Measurements from ENCODE around the gene NXPE1. TPM values are rescaled to one million over a fixed set of nuclear protein-coding genes. Genes with fewer than 3 reads are reported as not detected.
"Not testable (repeated sequence)": the region's sequence is repeated elsewhere in the genome, so short reads cannot be mapped to it uniquely, and the experiment has no call there.

NXPE1 gene
- not detected for total RNA-seq

DNA sequence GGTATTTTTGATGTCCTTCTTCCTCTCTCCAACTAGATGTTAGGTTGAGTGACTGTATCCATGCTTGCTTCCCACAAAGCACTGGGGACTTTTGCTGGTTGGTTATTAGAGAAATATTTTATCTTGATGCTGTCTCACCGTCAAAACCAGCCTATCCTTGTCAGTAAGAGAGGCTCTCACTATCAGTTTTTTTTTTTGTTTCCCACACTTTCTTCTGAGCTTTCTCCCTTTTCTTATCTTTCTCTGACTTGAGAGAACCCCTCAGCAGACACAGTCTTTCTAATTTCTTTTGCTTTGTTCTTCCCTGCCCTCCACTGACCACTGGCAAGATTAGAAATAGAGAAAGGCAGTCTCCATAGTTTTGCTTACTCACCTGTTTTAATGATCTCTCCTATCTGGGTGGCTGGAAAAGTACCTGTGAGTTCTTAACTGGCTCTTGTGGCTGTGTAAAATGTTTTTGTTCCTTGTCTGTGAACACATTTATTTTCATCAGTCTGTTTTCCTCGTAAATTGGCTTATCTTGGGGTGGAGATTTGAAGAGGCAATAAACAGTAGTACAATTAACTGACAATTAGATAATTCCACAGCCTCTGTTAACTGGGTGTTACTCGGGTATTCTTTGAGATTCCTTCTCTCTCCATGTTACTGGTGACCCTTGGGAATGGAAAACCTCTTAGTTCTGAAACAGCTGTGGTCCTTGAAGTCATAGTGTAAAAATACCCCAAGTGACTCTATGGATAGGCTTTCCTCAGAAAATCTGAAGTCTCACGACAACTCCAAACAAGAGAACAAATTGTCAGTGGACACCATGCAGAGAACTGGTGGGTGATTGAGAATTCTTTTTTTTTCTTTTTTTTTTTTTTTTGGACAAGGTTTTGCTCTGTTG lies at the start of gene NXPE1:
Gene NXPE1 (minus strand): TSS at position 457 of the 886 bp plus-strand sequence. CDS start 8,680 bp downstream, outside the sequence.
- Histone ChIP-seq H3K27me3 (no peaks in the 10 kb centered on the region), H3K4me1 (no peaks in the 10 kb centered on the region), H3K9me3 (no peaks in the 10 kb centered on the region), H3K4me3 (no peak within 1 kb of the TSS), H3K36me3 (no peaks in the 10 kb centered on the region), H3K27ac (no peak within 1 kb of the TSS)
- TF ChIP-seq, protein P1, sequence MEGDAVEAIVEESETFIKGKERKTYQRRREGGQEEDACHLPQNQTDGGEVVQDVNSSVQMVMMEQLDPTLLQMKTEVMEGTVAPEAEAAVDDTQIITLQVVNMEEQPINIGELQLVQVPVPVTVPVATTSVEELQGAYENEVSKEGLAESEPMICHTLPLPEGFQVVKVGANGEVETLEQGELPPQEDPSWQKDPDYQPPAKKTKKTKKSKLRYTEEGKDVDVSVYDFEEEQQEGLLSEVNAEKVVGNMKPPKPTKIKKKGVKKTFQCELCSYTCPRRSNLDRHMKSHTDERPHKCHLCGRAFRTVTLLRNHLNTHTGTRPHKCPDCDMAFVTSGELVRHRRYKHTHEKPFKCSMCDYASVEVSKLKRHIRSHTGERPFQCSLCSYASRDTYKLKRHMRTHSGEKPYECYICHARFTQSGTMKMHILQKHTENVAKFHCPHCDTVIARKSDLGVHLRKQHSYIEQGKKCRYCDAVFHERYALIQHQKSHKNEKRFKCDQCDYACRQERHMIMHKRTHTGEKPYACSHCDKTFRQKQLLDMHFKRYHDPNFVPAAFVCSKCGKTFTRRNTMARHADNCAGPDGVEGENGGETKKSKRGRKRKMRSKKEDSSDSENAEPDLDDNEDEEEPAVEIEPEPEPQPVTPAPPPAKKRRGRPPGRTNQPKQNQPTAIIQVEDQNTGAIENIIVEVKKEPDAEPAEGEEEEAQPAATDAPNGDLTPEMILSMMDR (IDR thresholded peaks at IDR 0.05) = no peak
- no peak for DNase-seq (ENCODE audit: low spot score in 2 of 2)
- intact Hi-C loops (cut with DNase I) = no loop called here

DNA sequence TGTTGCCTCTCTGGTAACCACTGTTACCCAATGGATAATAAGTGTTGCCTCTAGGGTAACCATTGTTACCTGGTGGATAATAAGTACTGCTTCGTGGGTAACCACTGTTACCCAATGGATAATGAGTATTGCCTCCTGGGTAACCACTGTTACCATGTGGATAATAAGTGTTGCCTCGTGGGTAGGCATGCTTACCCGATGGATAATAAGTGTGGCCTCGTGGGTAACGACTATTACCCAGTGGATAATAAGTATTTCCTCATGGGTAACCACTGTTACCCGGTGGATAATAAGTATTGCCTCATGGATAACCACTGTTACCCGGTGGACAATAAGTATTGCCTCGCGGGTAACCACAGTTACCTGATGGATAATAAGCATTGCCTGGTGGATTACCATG lies 49.7 kb upstream of the NXPE1 start:
- TF ChIP-seq, protein P1 (IDR thresholded peaks at IDR 0.05) = no peak
- intact Hi-C loops (cut with DNase I) = no loop called here

DNA sequence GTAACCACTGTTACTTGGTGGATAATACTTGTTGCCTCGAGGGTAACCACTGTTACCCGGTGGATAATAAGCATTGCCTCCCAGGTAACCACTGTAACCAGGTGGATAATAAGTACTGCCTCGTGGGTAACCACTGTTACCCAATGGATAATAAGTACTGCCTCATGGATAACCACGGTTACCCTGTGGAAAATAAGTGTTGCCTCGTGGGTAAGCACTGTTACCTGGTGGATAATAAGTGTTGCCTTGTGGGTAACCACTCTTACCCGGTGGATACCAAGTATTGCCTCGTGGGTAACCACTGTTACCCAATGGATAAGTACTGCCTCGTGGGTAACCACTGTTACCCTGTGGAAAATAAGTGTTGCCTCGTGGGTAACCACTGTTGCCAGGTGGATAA lies 48.9 kb upstream of the NXPE1 start:
- H3K9me3 ChIP-seq; H3K27me3 ChIP-seq; H3K27ac ChIP-seq; intact Hi-C loops (cut with DNase I); H3K4me3 ChIP-seq; DNase-seq (ENCODE audit: low spot score in 2 of 2); H3K4me1 ChIP-seq; H3K36me3 ChIP-seq: not testable (repeated sequence)

More for the DNA sequence above, 49.7 kb upstream of the NXPE1 start:
- Histone ChIP-seq H3K9me3 (peaks cover 0 to 6% of the 10 kb centered on the region in 2 donors), H3K27me3 (no peaks in the 10 kb centered on the region), H3K36me3 (no peaks in the 10 kb centered on the region), H3K4me3 (no peak overlapping the region), H3K4me1 (no peaks in the 10 kb centered on the region), H3K27ac (no peak overlapping the region)
- no peak for DNase-seq (ENCODE audit: low spot score in 2 of 2)

DNA sequence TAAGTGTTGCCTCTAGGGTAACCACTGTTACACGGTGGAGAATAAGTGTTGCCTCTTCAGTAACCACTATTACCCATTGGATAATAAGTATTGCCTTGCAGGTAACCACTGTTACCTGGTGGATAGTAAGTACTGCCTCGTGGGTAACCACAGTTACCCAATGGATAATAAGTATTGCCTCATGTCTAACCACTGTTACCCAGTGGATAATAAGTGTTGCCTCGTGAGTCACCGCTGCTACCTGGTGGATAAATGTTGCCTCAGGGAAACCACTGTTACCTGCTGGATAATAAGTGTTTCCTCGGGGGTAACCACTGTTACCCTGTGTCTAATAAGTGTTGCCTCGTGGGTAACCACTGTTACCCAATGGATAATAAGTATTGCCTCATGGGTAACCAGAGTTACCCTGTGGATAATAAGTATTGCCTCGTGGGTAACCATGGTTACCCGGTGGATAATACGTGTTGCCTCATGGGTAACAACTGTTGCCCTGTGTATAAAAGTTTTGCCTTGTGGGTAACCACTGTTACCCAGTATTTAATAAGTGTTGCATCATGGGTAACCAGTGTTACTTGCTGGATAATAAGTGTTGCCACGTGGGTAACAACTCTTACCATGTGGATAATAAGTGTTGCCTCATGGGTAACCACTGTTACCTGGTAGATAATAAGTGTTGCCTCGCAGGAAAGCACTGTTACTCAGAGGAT lies 48.2 kb upstream of the NXPE1 start:
- TF ChIP-seq, protein P1 (IDR thresholded peaks at IDR 0.05) = no peak

DNA sequence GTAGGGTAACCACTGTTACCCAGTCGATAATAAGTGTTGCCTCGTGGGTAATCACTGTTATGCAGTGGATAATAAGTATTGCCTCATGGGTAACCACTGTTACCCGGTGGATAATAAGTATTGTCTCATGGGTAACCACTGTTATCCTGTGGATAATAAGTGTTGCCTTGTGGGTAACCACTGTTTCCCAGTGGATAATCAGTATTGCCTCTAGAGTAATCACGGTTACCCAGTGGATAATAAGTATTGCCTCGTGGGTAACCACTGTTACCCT lies 47.1 kb upstream of the NXPE1 start:
- H3K27me3 ChIP-seq; H3K9me3 ChIP-seq; intact Hi-C loops (cut with DNase I); H3K4me3 ChIP-seq; H3K36me3 ChIP-seq; H3K4me1 ChIP-seq; DNase-seq (ENCODE audit: low spot score in 2 of 2); H3K27ac ChIP-seq: not testable (repeated sequence)

More for the DNA sequence above, 48.2 kb upstream of the NXPE1 start:
- Histone ChIP-seq H3K36me3 (no peaks in the 10 kb centered on the region), H3K27ac (no peak overlapping the region), H3K9me3 (peaks cover 0 to 6% of the 10 kb centered on the region in 2 donors), H3K4me3 (no peak overlapping the region), H3K27me3 (no peaks in the 10 kb centered on the region), H3K4me1 (no peaks in the 10 kb centered on the region)
- no peak for DNase-seq (ENCODE audit: low spot score in 2 of 2)
- intact Hi-C loops (cut with DNase I) = no loop called here

DNA sequence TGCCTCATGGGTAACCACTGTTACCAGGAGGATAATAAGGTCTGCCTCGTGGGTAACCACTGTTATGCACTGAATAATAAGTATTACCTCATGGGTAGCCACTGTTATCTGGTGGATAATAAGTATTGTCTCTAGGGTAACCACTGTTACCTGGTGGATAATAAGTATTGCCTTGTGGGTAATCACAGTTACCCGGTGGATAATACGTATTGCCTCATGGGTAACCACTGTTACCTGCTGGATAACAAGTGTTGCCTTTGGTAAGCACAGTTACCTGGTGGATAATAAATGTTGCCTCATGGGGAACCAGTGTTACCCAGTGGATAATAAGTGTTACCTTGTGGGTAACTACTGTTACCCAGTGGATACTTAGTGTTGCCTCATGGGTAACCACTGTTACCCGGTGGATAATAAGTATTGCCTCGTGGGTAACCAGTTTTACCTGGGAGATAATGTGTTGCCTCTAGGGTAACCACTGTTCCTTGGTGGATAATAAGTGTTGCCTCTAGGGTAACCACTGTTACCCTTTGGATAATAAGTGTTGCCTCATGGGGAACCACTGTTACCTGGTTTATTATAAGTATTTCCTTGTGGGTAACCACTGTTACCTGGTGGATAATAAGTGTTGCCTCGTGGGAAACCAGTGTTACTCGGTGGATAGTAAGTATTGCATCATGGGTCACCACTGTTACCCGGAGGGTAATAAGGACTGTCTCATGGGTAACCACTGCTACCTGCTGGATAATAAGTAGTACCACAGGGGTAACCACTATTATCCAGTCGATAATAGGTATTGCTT lies 46.5 kb upstream of the NXPE1 start:
- intact Hi-C loops (cut with DNase I) = no loop called here

More for the DNA sequence above, 46.5 kb upstream of the NXPE1 start:
- H3K4me1 ChIP-seq = no peaks in the 10 kb centered on the region
- H3K36me3 ChIP-seq = no peaks in the 10 kb centered on the region
- DNase-seq (ENCODE audit: low spot score in 2 of 2) = no peak
- peaks cover 0 to 6% of the 10 kb centered on the region in 2 donors for H3K9me3 ChIP-seq
- H3K27me3 ChIP-seq = no peaks in the 10 kb centered on the region
- H3K4me3 ChIP-seq = no peak overlapping the region
- TF ChIP-seq, protein P1 (IDR thresholded peaks at IDR 0.05) = no peak
- H3K27ac ChIP-seq = no peak overlapping the region

All from ascending aorta (tissue), 2 donors.